ENCODE data around the gene FBRSL1.

Gene FBRSL1

GRCh38 chr12:132517013-132517739 lies 27.2 kb downstream of the FBRSL1 start:
- no peak for TF ChIP-seq POLR2A (IDR thresholded peaks at IDR 0.05; ENCODE audit: extremely low read depth, insufficient read length)
- TF ChIP-seq MYC (IDR thresholded peaks at IDR 0.05; ENCODE audit: low read depth, low read length) = no peak
- no peak for TF ChIP-seq CTCF (IDR thresholded peaks at IDR 0.05; ENCODE audit: low read depth, low read length)
- no peak for TF ChIP-seq MAX (IDR thresholded peaks at IDR 0.05; ENCODE audit: low read depth, low read length)
- no peak overlapping the region for H3K4me3 ChIP-seq (ENCODE audit: low read depth, low read length)
- no peak for DNase-seq (ENCODE audit: low read depth)

GRCh38 chr12:132517740-132518100 lies 27.8 kb downstream of the FBRSL1 start:
- no peak overlapping the region for H3K4me3 ChIP-seq (ENCODE audit: low read depth, low read length)
- TF ChIP-seq POLR2A (IDR thresholded peaks at IDR 0.05; ENCODE audit: extremely low read depth, insufficient read length) (no peak), MAX (IDR thresholded peaks at IDR 0.05; ENCODE audit: low read depth, low read length) (no peak), MYC (IDR thresholded peaks at IDR 0.05; ENCODE audit: low read depth, low read length) (no peak), CTCF (IDR thresholded peaks at IDR 0.05; ENCODE audit: low read depth, low read length) (no peak)
- DNase-seq (ENCODE audit: low read depth) = no peak

GRCh38 chr12:132518354-132518992 lies 28.5 kb downstream of the FBRSL1 start:
- H3K4me3 ChIP-seq (ENCODE audit: low read depth, low read length) = no peak overlapping the region
- DNase-seq (ENCODE audit: low read depth) = no peak
- TF ChIP-seq MYC (IDR thresholded peaks at IDR 0.05; ENCODE audit: low read depth, low read length) (no peak), CTCF (IDR thresholded peaks at IDR 0.05; ENCODE audit: low read depth, low read length) (no peak), MAX (IDR thresholded peaks at IDR 0.05; ENCODE audit: low read depth, low read length) (no peak), POLR2A (IDR thresholded peaks at IDR 0.05; ENCODE audit: extremely low read depth, insufficient read length) (no peak)

GRCh38 chr12:132520421-132521199 lies 30.7 kb downstream of the FBRSL1 start:
- DNase-seq (ENCODE audit: low read depth) = peak; percentile 47
- no peak for TF ChIP-seq MYC (IDR thresholded peaks at IDR 0.05; ENCODE audit: low read depth, low read length)
- TF ChIP-seq CTCF (IDR thresholded peaks at IDR 0.05; ENCODE audit: low read depth, low read length) = no peak
- no peak for TF ChIP-seq MAX (IDR thresholded peaks at IDR 0.05; ENCODE audit: low read depth, low read length)
- TF ChIP-seq POLR2A (IDR thresholded peaks at IDR 0.05; ENCODE audit: extremely low read depth, insufficient read length) = no peak
- no peak overlapping the region for H3K4me3 ChIP-seq (ENCODE audit: low read depth, low read length)

GRCh38 chr12:132521200-132521580 lies 31.2 kb downstream of the FBRSL1 start:
- no peak for TF ChIP-seq MAX (IDR thresholded peaks at IDR 0.05; ENCODE audit: low read depth, low read length)
- TF ChIP-seq MYC (IDR thresholded peaks at IDR 0.05; ENCODE audit: low read depth, low read length) = no peak
- TF ChIP-seq CTCF (IDR thresholded peaks at IDR 0.05; ENCODE audit: low read depth, low read length) = no peak
- TF ChIP-seq POLR2A (IDR thresholded peaks at IDR 0.05; ENCODE audit: extremely low read depth, insufficient read length) = no peak
- DNase-seq (ENCODE audit: low read depth) = no peak
- H3K4me3 ChIP-seq (ENCODE audit: low read depth, low read length) = no peak overlapping the region
